HEK293 (cell line): Measurements from ENCODE around the gene KIF21B.

Experiments used
- YY1 ChIP-seq: fragments of 450-650 bp; formaldehyde crosslinking; IDR thresholded peaks from 2 replicates; pipeline ENCODE4 v1.5.1; 2018; ENCODE audit warnings: missing biosample characterization, missing genetic modification characterization
- ZNF274 ChIP-seq, 2 experiments: fragments of 200-500 bp in 1 of 2; fragments of 450-650 bp in 1 of 2; sonication (Bioruptor generic) in 1 of 2; formaldehyde crosslinking in 1 of 2; IDR thresholded peaks; 2 replicates each; pipeline versions ENCODE4 v1.5.1 to v1.6.1; 2014 to 2016; ENCODE audit warnings: borderline replicate concordance in 1 of 2, inconsistent platforms in 1 of 2, low read length in 1 of 2, missing biosample characterization in 1 of 2, missing genetic modification characterization in 1 of 2
- TF ChIP-seq, protein P1 (sequence below): fragments of 450-650 bp; formaldehyde crosslinking; IDR thresholded peaks from 2 replicates; pipeline ENCODE4 v1.5.1; 2016; ENCODE audit warnings: missing biosample characterization, missing genetic modification characterization
- TF ChIP-seq, protein P2 (sequence below): fragments of 450-650 bp; formaldehyde crosslinking; IDR thresholded peaks from 2 replicates; pipeline ENCODE4 v1.5.1; 2016; ENCODE audit warnings: missing biosample characterization, missing genetic modification characterization

DNA sequence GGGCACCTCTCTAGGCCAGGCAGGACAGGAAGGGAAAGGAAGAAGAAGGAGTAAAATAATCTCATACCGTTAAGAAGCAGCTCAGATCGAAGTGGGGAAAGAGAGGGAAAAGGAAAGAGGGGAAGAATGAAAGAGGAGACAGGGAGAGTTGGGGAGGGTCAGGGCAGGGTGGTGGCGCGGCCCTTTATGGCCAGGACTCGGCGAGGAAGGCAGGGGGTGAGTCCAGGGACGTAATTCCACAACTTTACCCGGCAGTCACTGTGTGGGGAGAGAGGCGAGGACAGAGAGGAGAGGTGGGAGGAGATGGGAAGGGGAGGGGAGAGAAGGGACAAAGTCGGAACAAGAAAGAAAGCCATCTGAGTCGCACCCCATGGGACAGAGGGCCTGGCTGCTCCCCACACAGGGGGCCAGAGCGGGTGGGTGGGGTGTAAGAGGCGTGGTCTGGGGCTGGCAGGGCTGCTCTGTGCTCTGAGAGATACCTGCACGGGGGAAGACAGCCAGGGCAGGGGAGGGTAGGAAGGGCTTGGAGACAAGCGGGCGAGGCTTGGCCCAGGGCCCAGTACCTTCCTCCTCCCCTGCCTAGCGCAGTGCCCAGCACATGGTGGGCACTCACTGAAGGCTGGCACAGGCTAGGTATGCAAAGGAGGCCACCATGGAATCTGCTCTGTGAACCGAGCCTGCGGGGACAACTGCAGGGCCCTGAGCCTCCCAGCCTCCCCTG lies 49.4 kb downstream of the KIF21B start:
- TF ChIP-seq, protein P1, sequence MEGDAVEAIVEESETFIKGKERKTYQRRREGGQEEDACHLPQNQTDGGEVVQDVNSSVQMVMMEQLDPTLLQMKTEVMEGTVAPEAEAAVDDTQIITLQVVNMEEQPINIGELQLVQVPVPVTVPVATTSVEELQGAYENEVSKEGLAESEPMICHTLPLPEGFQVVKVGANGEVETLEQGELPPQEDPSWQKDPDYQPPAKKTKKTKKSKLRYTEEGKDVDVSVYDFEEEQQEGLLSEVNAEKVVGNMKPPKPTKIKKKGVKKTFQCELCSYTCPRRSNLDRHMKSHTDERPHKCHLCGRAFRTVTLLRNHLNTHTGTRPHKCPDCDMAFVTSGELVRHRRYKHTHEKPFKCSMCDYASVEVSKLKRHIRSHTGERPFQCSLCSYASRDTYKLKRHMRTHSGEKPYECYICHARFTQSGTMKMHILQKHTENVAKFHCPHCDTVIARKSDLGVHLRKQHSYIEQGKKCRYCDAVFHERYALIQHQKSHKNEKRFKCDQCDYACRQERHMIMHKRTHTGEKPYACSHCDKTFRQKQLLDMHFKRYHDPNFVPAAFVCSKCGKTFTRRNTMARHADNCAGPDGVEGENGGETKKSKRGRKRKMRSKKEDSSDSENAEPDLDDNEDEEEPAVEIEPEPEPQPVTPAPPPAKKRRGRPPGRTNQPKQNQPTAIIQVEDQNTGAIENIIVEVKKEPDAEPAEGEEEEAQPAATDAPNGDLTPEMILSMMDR (tag by site-specific recombination), result no peak
- TF ChIP-seq YY1 (tag by site-specific recombination) (no peak), ZNF274 (IDR thresholded peaks at IDR 0.05; ENCODE audit: low read length) (no peak), ZNF274 (tag by site-specific recombination; IDR thresholded peaks at IDR 0.05; ENCODE audit: borderline replicate concordance) (no peak)
- TF ChIP-seq, protein P2, sequence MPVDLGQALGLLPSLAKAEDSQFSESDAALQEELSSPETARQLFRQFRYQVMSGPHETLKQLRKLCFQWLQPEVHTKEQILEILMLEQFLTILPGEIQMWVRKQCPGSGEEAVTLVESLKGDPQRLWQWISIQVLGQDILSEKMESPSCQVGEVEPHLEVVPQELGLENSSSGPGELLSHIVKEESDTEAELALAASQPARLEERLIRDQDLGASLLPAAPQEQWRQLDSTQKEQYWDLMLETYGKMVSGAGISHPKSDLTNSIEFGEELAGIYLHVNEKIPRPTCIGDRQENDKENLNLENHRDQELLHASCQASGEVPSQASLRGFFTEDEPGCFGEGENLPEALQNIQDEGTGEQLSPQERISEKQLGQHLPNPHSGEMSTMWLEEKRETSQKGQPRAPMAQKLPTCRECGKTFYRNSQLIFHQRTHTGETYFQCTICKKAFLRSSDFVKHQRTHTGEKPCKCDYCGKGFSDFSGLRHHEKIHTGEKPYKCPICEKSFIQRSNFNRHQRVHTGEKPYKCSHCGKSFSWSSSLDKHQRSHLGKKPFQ (tag by site-specific recombination), result no peak
